GM18519 (cell line): ENCODE results near the gene SGMS1.
"Not testable (repeated sequence)": the region's sequence is repeated elsewhere in the genome, so short reads cannot be mapped to it uniquely, and the experiment has no call there.

Source experiments
- ATAC-seq: cut with Tn5 transposase; IDR thresholded peaks from one replicate; pipeline ENCODE4 v1.9.1; 2021; ENCODE audit warnings: mild to moderate bottlenecking, moderate library complexity; ENCODE audit not compliant: unreplicated experiment, low FRiP score

Gene SGMS1

GRCh38 chr10:50289196-50289595, 334.6 kb downstream of the SGMS1 start:
- no peak for ATAC-seq

- no peak for ATAC-seq
Observed at GRCh38 chr10:50286996-50287803, 336.6 kb downstream of the SGMS1 start.

GRCh38 chr10:50286517-50286916, 337.2 kb downstream of the SGMS1 start:
- no peak for ATAC-seq

GRCh38 chr10:50281967-50282522, 341.7 kb downstream of the SGMS1 start:
- ATAC-seq: no peak

- ATAC-seq: no peak
Observed at GRCh38 chr10:50281210-50281966, 342.4 kb downstream of the SGMS1 start.

- ATAC-seq: peak; percentile 49
Observed at GRCh38 chr10:50280049-50280841, 343.5 kb downstream of the SGMS1 start.

GRCh38 chr10:50279489-50279888, 344.3 kb downstream of the SGMS1 start:
- ATAC-seq: no peak

- ATAC-seq: no peak
Observed at GRCh38 chr10:50275650-50276235, 348.0 kb downstream of the SGMS1 start.

- no peak for ATAC-seq
Observed at GRCh38 chr10:50272531-50272930, 351.2 kb downstream of the SGMS1 start.

GRCh38 chr10:50271564-50272250, 352.0 kb downstream of the SGMS1 start:
- no peak for ATAC-seq

GRCh38 chr10:50267877-50268276, 355.9 kb downstream of the SGMS1 start:
- not testable (repeated sequence) for ATAC-seq

- not testable (repeated sequence) for ATAC-seq
Observed at GRCh38 chr10:50262625-50263024, 361.1 kb downstream of the SGMS1 start.

- peak; percentile 99 for ATAC-seq
Observed at GRCh38 chr10:50260791-50261281, 362.9 kb downstream of the SGMS1 start.
